Fibroblast of lung (primary cell): ENCODE measurements around the gene NAXE. TPM values are rescaled to one million over a fixed set of nuclear protein-coding genes. Genes with fewer than 3 reads are reported as not detected.

ENCODE experiments used
- DNase-seq, 2 donors: peaks; one replicate each; pipeline versions ENCODE4 v3.0.0 to v3.0.0-alpha.2; 2010; ENCODE audit warnings: low read depth in 2 of 2
- H2AFZ ChIP-seq: 2 replicates; pipeline ENCODE4 v1.5.1; 2012; ENCODE audit warnings: low read length, control low read depth, inconsistent platforms
- H3K27ac ChIP-seq: 2 replicates; pipeline ENCODE4 v1.5.1; 2011; ENCODE audit warnings: low read length, control low read depth; ENCODE audit not compliant: insufficient read depth
- H3K27me3 ChIP-seq: 2 replicates; pipeline ENCODE4 v1.5.1; 2011; ENCODE audit warnings: mild to moderate bottlenecking, low read length; ENCODE audit not compliant: control insufficient read depth, insufficient read depth
- H3K36me3 ChIP-seq: 2 replicates; pipeline ENCODE4 v1.5.1; 2011; ENCODE audit warnings: low read length; ENCODE audit not compliant: control insufficient read depth, insufficient read depth
- H3K4me1 ChIP-seq: 2 replicates; pipeline ENCODE4 v1.5.1; 2011; ENCODE audit warnings: low read length; ENCODE audit not compliant: control insufficient read depth, insufficient read depth; ENCODE audit errors: extremely low read depth
- H3K4me2 ChIP-seq: 2 replicates; pipeline ENCODE4 v1.5.1; 2011; ENCODE audit warnings: low read length, control low read depth; ENCODE audit not compliant: insufficient read depth; ENCODE audit errors: extremely low read depth
- H3K4me3 ChIP-seq, 4 experiments: fragments of 200-600 bp in 1 of 4; sonication (generic) in 1 of 4; replicated peaks in 1 of 4; 2 replicates each; pipeline ENCODE4 v1.5.1; 2011 to 2016; ENCODE audit warnings: low read length in 4 of 4, low read depth in 3 of 4, mild to moderate bottlenecking in 3 of 4, control low read depth in 2 of 4, inconsistent platforms in 1 of 4, mixed read lengths in 1 of 4; ENCODE audit not compliant: insufficient read depth in 1 of 4; ENCODE audit errors: control extremely low read depth in 1 of 4
- H3K79me2 ChIP-seq: 2 replicates; pipeline ENCODE4 v1.5.1; 2012; ENCODE audit warnings: mild to moderate bottlenecking, low read length, inconsistent platforms; ENCODE audit not compliant: control insufficient read depth, insufficient read depth
- H3K9ac ChIP-seq: 2 replicates; pipeline ENCODE4 v1.5.1; 2011; ENCODE audit warnings: mild to moderate bottlenecking, low read length, control low read depth; ENCODE audit not compliant: insufficient read depth
- H3K9me3 ChIP-seq: 2 replicates; pipeline ENCODE4 v1.5.1; 2012; ENCODE audit warnings: low read depth, low read length; ENCODE audit not compliant: control insufficient read depth, insufficient read depth
- H4K20me1 ChIP-seq: 2 replicates; pipeline ENCODE4 v1.5.1; 2011; ENCODE audit warnings: low read length; ENCODE audit not compliant: control insufficient read depth, insufficient read depth; ENCODE audit errors: extremely low read depth
- EZH2 ChIP-seq: IDR thresholded peaks from 2 replicates; pipeline ENCODE4 v1.5.1; 2012; ENCODE audit warnings: low read length, control low read depth, mild to moderate bottlenecking; ENCODE audit errors: missing control alignments
- polyA plus RNA-seq, 2 donors: library from polyadenylated mRNA; depleted of rRNA in 1 of 2; stranded (reverse) in 1 of 2; unstranded in 1 of 2; fragments of >200 nt; gene quantifications; 2 replicates each; pipeline ENCODE4 v1.2.1, GENCODE V29; 2011 to 2012; ENCODE audit warnings: missing spikeins in 1 of 2
- total RNA-seq: library from RNA; depleted of rRNA; stranded (reverse); fragments of >200 nt; gene quantifications from 2 replicates; pipeline ENCODE4 v1.2.1, GENCODE V29; 2014
- TF ChIP-seq, protein P1 (sequence below), 2 donors: IDR thresholded peaks in 1 of 2; conservative IDR thresholded peaks in 1 of 2; 1 replicate in 1 of 2; 2 replicates in 1 of 2; pipeline ENCODE4 v1.5.1; 2011 to 2012; ENCODE audit warnings: low read length in 2 of 2, control low read depth in 1 of 2, inconsistent platforms in 1 of 2, low read depth in 1 of 2, mild to moderate bottlenecking in 1 of 2

Gene NAXE
- total and polyA plus RNA-seq, 2 donors (not counting 1 experiment from before 2014, with no cell fraction given): 41.6 to 64.4 TPM

DNA sequence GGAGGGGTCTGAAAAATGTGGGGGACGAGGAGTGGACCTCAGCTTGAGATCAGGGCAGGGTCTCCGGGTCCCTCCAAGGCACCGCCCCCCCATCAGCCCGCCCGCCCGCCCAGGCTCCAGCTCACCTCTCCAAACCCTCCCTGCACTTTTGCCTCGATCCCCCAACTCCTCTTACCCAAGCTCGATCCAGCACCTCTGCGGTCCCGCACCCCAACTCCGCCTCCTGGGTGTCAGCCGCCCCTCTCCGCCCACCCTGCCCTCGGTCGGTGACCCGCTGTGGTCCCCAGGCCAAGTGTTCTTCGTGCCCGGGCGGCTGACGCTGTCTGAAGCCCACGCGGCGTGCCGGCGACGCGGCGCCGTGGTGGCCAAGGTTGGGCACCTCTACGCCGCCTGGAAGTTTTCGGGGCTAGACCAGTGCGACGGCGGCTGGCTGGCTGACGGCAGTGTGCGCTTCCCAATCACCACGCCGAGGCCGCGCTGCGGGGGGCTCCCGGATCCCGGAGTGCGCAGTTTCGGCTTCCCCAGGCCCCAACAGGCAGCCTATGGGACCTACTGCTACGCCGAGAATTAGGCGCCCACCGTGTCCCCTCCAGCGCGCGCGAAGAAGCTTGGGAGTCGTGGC lies 33.3 kb downstream of the NAXE start:
- H3K27ac ChIP-seq: no peak overlapping the region
- no peaks in the 10 kb centered on the region for H3K36me3 ChIP-seq
- H3K27me3 ChIP-seq: peaks cover 52% of the 10 kb centered on the region
- H3K4me2 ChIP-seq: peak overlapping the region; percentile 13
- no peaks in the 10 kb centered on the region for H3K79me2 ChIP-seq
- no peaks in the 10 kb centered on the region for H3K4me1 ChIP-seq
- TF ChIP-seq, protein P1, sequence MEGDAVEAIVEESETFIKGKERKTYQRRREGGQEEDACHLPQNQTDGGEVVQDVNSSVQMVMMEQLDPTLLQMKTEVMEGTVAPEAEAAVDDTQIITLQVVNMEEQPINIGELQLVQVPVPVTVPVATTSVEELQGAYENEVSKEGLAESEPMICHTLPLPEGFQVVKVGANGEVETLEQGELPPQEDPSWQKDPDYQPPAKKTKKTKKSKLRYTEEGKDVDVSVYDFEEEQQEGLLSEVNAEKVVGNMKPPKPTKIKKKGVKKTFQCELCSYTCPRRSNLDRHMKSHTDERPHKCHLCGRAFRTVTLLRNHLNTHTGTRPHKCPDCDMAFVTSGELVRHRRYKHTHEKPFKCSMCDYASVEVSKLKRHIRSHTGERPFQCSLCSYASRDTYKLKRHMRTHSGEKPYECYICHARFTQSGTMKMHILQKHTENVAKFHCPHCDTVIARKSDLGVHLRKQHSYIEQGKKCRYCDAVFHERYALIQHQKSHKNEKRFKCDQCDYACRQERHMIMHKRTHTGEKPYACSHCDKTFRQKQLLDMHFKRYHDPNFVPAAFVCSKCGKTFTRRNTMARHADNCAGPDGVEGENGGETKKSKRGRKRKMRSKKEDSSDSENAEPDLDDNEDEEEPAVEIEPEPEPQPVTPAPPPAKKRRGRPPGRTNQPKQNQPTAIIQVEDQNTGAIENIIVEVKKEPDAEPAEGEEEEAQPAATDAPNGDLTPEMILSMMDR (conservative IDR thresholded peaks at IDR 0.05 in 1 of 2, IDR thresholded peaks at IDR 0.05 in 1 of 2; ENCODE audit: low read depth in 1 of 2, low read length in 2 of 2): no peak
- peak; percentile 3 for TF ChIP-seq EZH2
- H3K9me3 ChIP-seq: no peaks in the 10 kb centered on the region
- no peak overlapping the region for H2AFZ ChIP-seq
- H3K4me3 ChIP-seq: no peak overlapping the region
- no peak for DNase-seq
- no peaks in the 10 kb centered on the region for H4K20me1 ChIP-seq
- no peak overlapping the region for H3K9ac ChIP-seq

DNA sequence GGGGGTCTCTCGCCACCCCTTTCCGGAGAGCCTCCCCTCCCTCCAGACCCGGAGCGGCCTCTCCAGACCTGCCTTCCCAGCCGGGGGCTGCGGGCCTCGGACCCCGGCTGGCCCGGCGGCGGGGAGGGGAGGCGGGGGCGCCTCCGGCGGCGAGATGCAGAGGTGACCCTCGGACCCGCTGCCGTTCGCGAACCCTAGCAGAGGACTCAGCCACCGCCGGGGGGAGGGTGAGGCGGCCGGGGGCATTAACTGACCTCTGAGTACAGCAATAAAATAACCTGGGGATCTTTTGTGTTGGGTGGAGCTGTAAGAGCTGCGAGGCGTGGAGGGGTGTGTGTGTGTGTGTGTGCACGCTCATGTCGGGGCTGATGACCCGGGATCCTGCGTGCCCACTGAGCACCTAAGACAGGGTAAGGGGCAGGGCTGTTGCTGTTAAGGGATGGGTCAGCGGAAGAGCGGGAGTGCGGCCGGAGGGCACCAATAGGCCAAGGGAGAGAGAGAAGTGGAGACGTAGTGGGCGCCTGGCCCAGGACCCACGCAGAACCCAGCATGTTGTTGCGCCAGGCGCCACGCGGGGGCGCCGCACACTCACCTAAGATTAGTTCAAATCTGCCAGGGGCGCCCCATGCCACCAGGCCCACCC lies 34.0 kb downstream of the NAXE start:
- Histone ChIP-seq H3K9ac (no peak overlapping the region), H3K4me1 (no peaks in the 10 kb centered on the region), H2AFZ (no peak overlapping the region), H3K27me3 (peaks cover 51% of the 10 kb centered on the region), H3K27ac (no peak overlapping the region), H3K4me3 (no peak overlapping the region), H3K4me2 (peak overlapping the region; percentile 13), H4K20me1 (no peaks in the 10 kb centered on the region), H3K9me3 (no peaks in the 10 kb centered on the region), H3K79me2 (no peaks in the 10 kb centered on the region), H3K36me3 (no peaks in the 10 kb centered on the region)
- peak; percentile 18 to 46 for DNase-seq
- peak; percentile 99 for TF ChIP-seq EZH2
- TF ChIP-seq, protein P1 (conservative IDR thresholded peaks at IDR 0.05 in 1 of 2, IDR thresholded peaks at IDR 0.05 in 1 of 2; ENCODE audit: low read depth in 1 of 2, low read length in 2 of 2): peak; percentile 78 to 85

DNA sequence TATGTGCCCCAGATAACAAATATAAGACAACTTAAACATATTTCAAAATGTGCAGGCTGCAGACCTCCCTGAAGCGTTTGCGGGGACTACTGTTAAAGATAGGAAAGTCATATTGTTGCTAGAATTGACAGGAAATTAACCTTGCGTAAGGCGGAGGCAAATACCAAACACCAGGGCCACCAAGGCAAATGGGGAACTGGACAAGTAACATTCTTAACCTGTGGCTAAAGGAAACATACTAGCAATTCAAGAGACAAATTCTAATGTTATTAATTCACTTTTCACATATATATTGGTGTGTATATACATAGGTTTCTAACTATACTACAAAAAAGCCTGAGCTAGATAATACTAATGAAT lies 34.5 kb downstream of the NAXE start:
- Histone ChIP-seq H3K27ac (no peak overlapping the region), H3K79me2 (no peaks in the 10 kb centered on the region), H2AFZ (no peak overlapping the region), H4K20me1 (no peaks in the 10 kb centered on the region), H3K9ac (no peak overlapping the region), H3K4me3 (no peak overlapping the region), H3K4me1 (no peaks in the 10 kb centered on the region), H3K36me3 (no peaks in the 10 kb centered on the region), H3K4me2 (no peak overlapping the region), H3K27me3 (peaks cover 47% of the 10 kb centered on the region), H3K9me3 (no peaks in the 10 kb centered on the region)
- TF ChIP-seq EZH2: no peak
- TF ChIP-seq, protein P1 (conservative IDR thresholded peaks at IDR 0.05 in 1 of 2, IDR thresholded peaks at IDR 0.05 in 1 of 2; ENCODE audit: low read depth in 1 of 2, low read length in 2 of 2): no peak
- DNase-seq: no peak
